Omental fat pad (tissue), 4 donors: Measurements from ENCODE around the gene CNTNAP2. TPM values are rescaled to one million over a fixed set of nuclear protein-coding genes. Genes with fewer than 3 reads are reported as not detected.

ENCODE experiments used
- ATAC-seq: fragments of 150-250 bp; one replicate; pipeline ENCODE4 v1.9.1; 2016; ENCODE audit warnings: mild to moderate bottlenecking, moderate library complexity; ENCODE audit not compliant: low FRiP score
- DNase-seq: peaks from one replicate; pipeline ENCODE4 v3.0.0-alpha.2; 2019; ENCODE audit warnings: low spot score
- CTCF ChIP-seq, 3 donors: fragments of 450-650 bp; IDR thresholded peaks; one replicate each; pipeline ENCODE4 v1.5.1; 2016 to 2017; ENCODE audit warnings: antibody characterized with exemption in 3 of 3, mild to moderate bottlenecking in 3 of 3, moderate library complexity in 2 of 3
- total RNA-seq, 4 donors: library from RNA; depleted of rRNA; stranded (reverse); fragments of >200 nt; gene quantifications; one replicate each; pipeline ENCODE4 v1.1.0, GENCODE V29; 2016

Gene CNTNAP2
- total RNA-seq, 4 donors from 2014 or later, result 0.38 to 1.5 (median 1.1) TPM; not detected in 1

DNA sequence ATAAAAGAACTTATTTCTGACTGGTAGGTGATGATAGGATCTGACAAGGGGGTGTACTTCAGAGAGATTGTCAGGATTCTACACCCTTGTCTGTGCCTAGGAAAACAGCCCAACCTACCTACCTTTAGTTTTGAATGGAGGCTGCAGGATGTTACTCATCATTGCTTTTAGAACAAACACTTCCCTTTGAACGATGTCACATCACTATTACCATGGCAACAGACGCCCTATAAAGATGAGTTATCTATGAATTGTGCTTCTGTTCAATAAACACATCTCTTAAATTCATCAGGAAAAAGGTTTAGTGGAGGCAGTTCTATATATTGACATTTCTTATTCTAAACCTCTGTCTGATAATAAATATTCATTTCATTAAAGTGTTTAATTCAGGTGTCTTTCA, 362.4 kb downstream of the CNTNAP2 start:
- no peak for DNase-seq
- ATAC-seq, result no peak
- no peak for TF ChIP-seq CTCF (IDR thresholded peaks at IDR 0.05)

GRCh38 chr7:146486519-146486918, 369.9 kb downstream of the CNTNAP2 start:
- ATAC-seq (no peak), DNase-seq (no peak)
- TF ChIP-seq CTCF (IDR thresholded peaks at IDR 0.05), result no peak

GRCh38 chr7:146492017-146492416, 375.4 kb downstream of the CNTNAP2 start:
- DNase-seq (no peak), ATAC-seq (no peak)
- no peak for TF ChIP-seq CTCF (IDR thresholded peaks at IDR 0.05)

- ATAC-seq (no peak), DNase-seq (no peak)
- no peak for TF ChIP-seq CTCF (IDR thresholded peaks at IDR 0.05)
Measured at GRCh38 chr7:146494952-146495596, 378.5 kb downstream of the CNTNAP2 start.

GRCh38 chr7:146496657-146497056, 380.1 kb downstream of the CNTNAP2 start:
- ATAC-seq (no peak), DNase-seq (no peak)
- no peak for TF ChIP-seq CTCF (IDR thresholded peaks at IDR 0.05)

- ATAC-seq (no peak), DNase-seq (no peak)
- no peak for TF ChIP-seq CTCF (IDR thresholded peaks at IDR 0.05)
Measured at GRCh38 chr7:146499970-146500369, 383.4 kb downstream of the CNTNAP2 start.

- DNase-seq (no peak), ATAC-seq (no peak)
- TF ChIP-seq CTCF (IDR thresholded peaks at IDR 0.05), result no peak
Measured at GRCh38 chr7:146503844-146504243, 387.2 kb downstream of the CNTNAP2 start.
